HepG2 (cell line): ENCODE measurements around the gene TRIM37. TPM values are rescaled to one million over a fixed set of nuclear protein-coding genes. Genes with fewer than 3 reads are reported as not detected.

Source experiments
- EED ChIP-seq: sonication (generic); formaldehyde crosslinking; IDR thresholded peaks from 2 replicates; pipeline ENCODE4 v1.5.0; 2020; ENCODE audit warnings: mild to moderate bottlenecking, missing genetic modification reagents
- HNRNPH1 ChIP-seq: fragments of 200-400 bp; formaldehyde crosslinking; optimal IDR thresholded peaks from 2 replicates; pipeline ENCODE3; 2017; ENCODE audit warnings: mild to moderate bottlenecking, low read depth, low read length
- KDM4B ChIP-seq: sonication (generic); formaldehyde crosslinking; IDR thresholded peaks from 2 replicates; pipeline ENCODE4 v1.4.0; 2020; ENCODE audit warnings: missing genetic modification reagents
- MAFF ChIP-seq: IDR thresholded peaks from 2 replicates; pipeline ENCODE4 v1.6.1; 2011; ENCODE audit warnings: low read depth, low read length, improper control_type of control experiment
- PITX1 ChIP-seq: sonication (generic); formaldehyde crosslinking; IDR thresholded peaks from 2 replicates; pipeline ENCODE4 v1.5.1; 2020; ENCODE audit warnings: mild to moderate bottlenecking, missing genetic modification reagents
- RBAK ChIP-seq: sonication (generic); formaldehyde crosslinking; IDR thresholded peaks from 2 replicates; pipeline ENCODE4 v1.5.1; 2020; ENCODE audit warnings: mild to moderate bottlenecking, missing genetic modification reagents
- SAFB2 ChIP-seq: sonication (generic); formaldehyde crosslinking; IDR thresholded peaks from 2 replicates; pipeline ENCODE4 v1.5.1; 2020; ENCODE audit warnings: missing genetic modification reagents, low read depth, mild to moderate bottlenecking, borderline replicate concordance
- SALL1 ChIP-seq: sonication (generic); formaldehyde crosslinking; IDR thresholded peaks from 2 replicates; pipeline ENCODE4 v1.8.0; 2022; ENCODE audit warnings: mild to moderate bottlenecking, missing genetic modification reagents
- SAP130 ChIP-seq: IDR thresholded peaks from 2 replicates; pipeline ENCODE4 v1.6.1; 2016; ENCODE audit warnings: low read depth
- SKI ChIP-seq: fragments of 450-650 bp; IDR thresholded peaks from one replicate; pipeline ENCODE4 v1.6.1; 2018; ENCODE audit warnings: mild to moderate bottlenecking; ENCODE audit not compliant: partially characterized antibody
- TBL1XR1 ChIP-seq: fragments of 150-350 bp; IDR thresholded peaks from 2 replicates; pipeline ENCODE4 v1.6.1; 2014; ENCODE audit warnings: borderline replicate concordance, low read length; ENCODE audit not compliant: partially characterized antibody
- TFDP1 ChIP-seq: IDR thresholded peaks from 2 replicates; pipeline ENCODE4 v1.6.1; 2016; ENCODE audit warnings: missing compliant biosample characterization, missing genetic modification reagents, borderline replicate concordance
- ZFAT ChIP-seq: sonication (generic); formaldehyde crosslinking; conservative IDR thresholded peaks from 2 replicates; pipeline ENCODE4 v1.8.1; 2023; ENCODE audit warnings: missing genetic modification reagents, inconsistent platforms
- ZFP1 ChIP-seq: IDR thresholded peaks from 2 replicates; pipeline ENCODE4 v1.6.1; 2016
- ZFP41 ChIP-seq: sonication (generic); formaldehyde crosslinking; IDR thresholded peaks from 2 replicates; pipeline ENCODE4 v1.4.0; 2020; ENCODE audit warnings: mild to moderate bottlenecking, missing genetic modification reagents, borderline replicate concordance
- ZFP62 ChIP-seq: sonication (generic); formaldehyde crosslinking; IDR thresholded peaks from 2 replicates; pipeline ENCODE4 v1.4.0; 2020; ENCODE audit warnings: missing genetic modification reagents
- ZGPAT ChIP-seq: IDR thresholded peaks from 2 replicates; pipeline ENCODE4 v1.6.1; 2016; ENCODE audit warnings: mild to moderate bottlenecking
- ZNF20 ChIP-seq: sonication (generic); formaldehyde crosslinking; IDR thresholded peaks from 2 replicates; pipeline ENCODE4 v1.4.0; 2020; ENCODE audit warnings: mild to moderate bottlenecking, moderate library complexity, missing genetic modification reagents
- ZNF205 ChIP-seq: IDR thresholded peaks from 2 replicates; pipeline ENCODE4 v1.6.1; 2018; ENCODE audit warnings: missing biosample characterization, missing genetic modification reagents
- ZNF367 ChIP-seq: sonication (generic); formaldehyde crosslinking; IDR thresholded peaks from 2 replicates; pipeline ENCODE4 v1.4.0; 2020; ENCODE audit warnings: missing genetic modification reagents, borderline replicate concordance
- ZNF382 ChIP-seq: sonication (generic); formaldehyde crosslinking; IDR thresholded peaks from 2 replicates; pipeline ENCODE4 v1.5.0; 2020; ENCODE audit warnings: missing genetic modification reagents, mild to moderate bottlenecking, borderline replicate concordance
- ZNF496 ChIP-seq: sonication (generic); formaldehyde crosslinking; IDR thresholded peaks from 2 replicates; pipeline ENCODE4 v1.8.1; 2023; ENCODE audit warnings: mild to moderate bottlenecking, moderate library complexity, missing genetic modification reagents; ENCODE audit not compliant: insufficient replicate concordance
- ZNF564 ChIP-seq: sonication (generic); formaldehyde crosslinking; IDR thresholded peaks from 2 replicates; pipeline ENCODE4 v1.8.1; 2023; ENCODE audit warnings: mild to moderate bottlenecking, missing genetic modification reagents
- ZNF788 ChIP-seq: sonication (generic); formaldehyde crosslinking; IDR thresholded peaks from 2 replicates; pipeline ENCODE4 v1.5.0; 2020; ENCODE audit warnings: mild to moderate bottlenecking, missing genetic modification reagents, borderline replicate concordance
- ZSCAN21 ChIP-seq: sonication (generic); formaldehyde crosslinking; IDR thresholded peaks from 2 replicates; pipeline ENCODE4 v1.8.0; 2022; ENCODE audit warnings: mild to moderate bottlenecking, missing genetic modification reagents, moderate library complexity, borderline replicate concordance
- ZSCAN30 ChIP-seq: sonication (generic); formaldehyde crosslinking; IDR thresholded peaks from 2 replicates; pipeline ENCODE4 v1.5.0; 2020; ENCODE audit warnings: mild to moderate bottlenecking, missing genetic modification reagents
- polyA plus RNA-seq, 8 experiments: library from polyadenylated mRNA; depleted of rRNA in 3 of 8; stranded (reverse) in 7 of 8; unstranded in 1 of 8; fragments of >200 nt; fragmentation: Illumina TruSeq in 4 of 8; extraction: Trizol in 4 of 8; gene quantifications; 2 replicates each; pipeline versions ENCODE4 v1.2.1 to v1.2.3, GENCODE V29; 2011 to 2016; ENCODE audit warnings: low read depth in 4 of 8, missing spikeins in 1 of 8, mixed read lengths in 1 of 8; ENCODE audit not compliant: insufficient read depth in 1 of 8
- total RNA-seq, 5 experiments: library from RNA; depleted of rRNA; stranded (reverse); fragments of >200 nt; fragmentation: Illumina TruSeq; extraction: Trizol; gene quantifications; 2 replicates each; pipeline ENCODE4 v1.2.3, GENCODE V29; 2016; ENCODE audit warnings: low read depth in 1 of 5
- TF ChIP-seq, protein P1 (sequence below): sonication (generic); formaldehyde crosslinking; conservative IDR thresholded peaks from 2 replicates; pipeline ENCODE4 v1.4.0; 2020; ENCODE audit warnings: missing genetic modification reagents
- TF ChIP-seq, protein P2 (sequence below): sonication (generic); formaldehyde crosslinking; IDR thresholded peaks from 2 replicates; pipeline ENCODE4 v1.8.0; 2022; ENCODE audit warnings: missing genetic modification reagents, mild to moderate bottlenecking, borderline replicate concordance

Gene TRIM37
- total and polyA plus RNA-seq, 2 of the 13 experiments (the other 11 are each of a cell fraction or from before 2014, with no cell fraction given) = 12.4 to 39.1 TPM

GRCh38 chr17:59155439-59156177, 48.9 kb upstream of the TRIM37 start, which contains the start of gene PRR11 (continued):
- TF ChIP-seq RBAK (CRISPR knock-in tag) (no peak), ZSCAN21 (CRISPR knock-in tag) (peak; percentile 88; the same call in 1 of the 2 replicates), ZFP41 (CRISPR knock-in tag) (no peak), ZSCAN30 (CRISPR knock-in tag) (no peak), ZNF496 (CRISPR knock-in tag) (no peak), SKI (no peak), ZNF788 (CRISPR knock-in tag) (no peak), ZFP62 (CRISPR knock-in tag) (no peak), ZNF205 (CRISPR knock-in tag) (no peak), ZNF382 (CRISPR knock-in tag) (no peak), EED (CRISPR knock-in tag) (no peak), HNRNPH1 (no peak), TFDP1 (peak; percentile 90), MAFF (no peak), TBL1XR1 (no peak), ZFP1 (no peak), PITX1 (CRISPR knock-in tag) (no peak), ZNF367 (CRISPR knock-in tag) (peak; percentile 91; the same call in 1 of the 2 replicates), KDM4B (CRISPR knock-in tag) (no peak; the same call in 1 of the 2 replicates), ZNF564 (CRISPR knock-in tag) (no peak; the same call in 1 of the 2 replicates), SAP130 (CRISPR knock-in tag) (peak; percentile 99), ZFAT (CRISPR knock-in tag) (no peak), SAFB2 (CRISPR knock-in tag) (no peak; the same call in 1 of the 2 replicates), ZNF20 (CRISPR knock-in tag) (no peak), SALL1 (CRISPR knock-in tag) (no peak; the same call in 1 of the 2 replicates), ZGPAT (CRISPR knock-in tag) (no peak)
- TF ChIP-seq, protein P1, sequence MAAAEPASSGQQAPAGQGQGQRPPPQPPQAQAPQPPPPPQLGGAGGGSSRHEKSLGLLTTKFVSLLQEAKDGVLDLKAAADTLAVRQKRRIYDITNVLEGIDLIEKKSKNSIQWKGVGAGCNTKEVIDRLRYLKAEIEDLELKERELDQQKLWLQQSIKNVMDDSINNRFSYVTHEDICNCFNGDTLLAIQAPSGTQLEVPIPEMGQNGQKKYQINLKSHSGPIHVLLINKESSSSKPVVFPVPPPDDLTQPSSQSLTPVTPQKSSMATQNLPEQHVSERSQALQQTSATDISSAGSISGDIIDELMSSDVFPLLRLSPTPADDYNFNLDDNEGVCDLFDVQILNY (CRISPR knock-in tag) = peak; percentile 91
- TF ChIP-seq, protein P2, sequence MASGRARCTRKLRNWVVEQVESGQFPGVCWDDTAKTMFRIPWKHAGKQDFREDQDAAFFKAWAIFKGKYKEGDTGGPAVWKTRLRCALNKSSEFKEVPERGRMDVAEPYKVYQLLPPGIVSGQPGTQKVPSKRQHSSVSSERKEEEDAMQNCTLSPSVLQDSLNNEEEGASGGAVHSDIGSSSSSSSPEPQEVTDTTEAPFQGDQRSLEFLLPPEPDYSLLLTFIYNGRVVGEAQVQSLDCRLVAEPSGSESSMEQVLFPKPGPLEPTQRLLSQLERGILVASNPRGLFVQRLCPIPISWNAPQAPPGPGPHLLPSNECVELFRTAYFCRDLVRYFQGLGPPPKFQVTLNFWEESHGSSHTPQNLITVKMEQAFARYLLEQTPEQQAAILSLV (CRISPR knock-in tag) = no peak
